HG02759 (cell line): ENCODE measurements around the gene NACC2.

Experiments used
- ATAC-seq: cut with Tn5 transposase; IDR thresholded peaks from one replicate; pipeline ENCODE4 v1.9.1; 2021; ENCODE audit warnings: mild to moderate bottlenecking, moderate library complexity; ENCODE audit not compliant: unreplicated experiment

NACC2 gene

GRCh38 chr9:136058084-136058483 is 37.0 kb downstream of the NACC2 start:
- no peak for ATAC-seq

DNA sequence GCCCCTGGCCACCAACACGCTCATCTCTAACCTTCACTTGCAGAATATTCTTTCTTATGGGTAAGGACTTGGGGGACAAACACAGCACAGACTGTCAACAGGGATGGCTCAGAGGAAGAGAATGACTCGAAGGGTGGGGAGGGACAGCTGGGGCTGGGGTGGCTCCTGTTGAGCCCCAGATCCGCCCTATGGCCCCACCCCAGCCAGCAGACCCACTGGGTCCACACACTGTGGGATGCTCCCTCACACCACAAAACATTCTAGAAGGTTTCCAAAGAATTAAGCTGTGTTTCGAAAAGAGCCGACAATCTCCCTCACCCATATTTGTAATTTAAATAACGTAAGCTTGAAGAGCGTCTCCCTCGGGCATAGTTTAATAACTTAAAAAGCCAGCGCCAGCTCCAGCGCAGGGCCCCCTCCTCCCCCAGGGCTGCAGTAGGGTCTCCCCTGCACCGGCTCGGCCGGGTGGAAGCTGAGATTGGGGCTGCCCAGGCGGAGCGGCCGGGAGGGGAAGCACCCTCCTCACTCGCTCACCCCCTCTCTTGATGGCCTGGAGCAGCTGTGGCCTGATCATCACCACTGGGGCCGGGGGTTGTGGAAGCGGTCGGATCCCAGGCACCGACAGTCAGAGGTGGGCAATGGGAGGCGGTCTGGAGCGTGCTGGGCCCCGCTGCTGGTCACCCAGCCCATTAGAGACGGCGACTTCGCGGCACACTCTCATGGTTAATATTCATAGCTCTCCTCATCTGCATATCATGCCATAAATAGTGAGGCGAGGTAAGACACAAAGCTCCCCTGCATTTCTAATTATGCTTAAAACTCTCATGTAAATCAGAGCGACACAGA is 37.6 kb downstream of the NACC2 start:
- no peak for ATAC-seq

- no peak for ATAC-seq
These were observed 38.4 kb downstream of the NACC2 start for GRCh38 chr9:136056546-136057235.

GRCh38 chr9:136055715-136056545 is 39.2 kb downstream of the NACC2 start:
- no peak for ATAC-seq

GRCh38 chr9:136054798-136055714 is 40.0 kb downstream of the NACC2 start:
- ATAC-seq = no peak

- ATAC-seq = no peak
These were observed 40.9 kb downstream of the NACC2 start for GRCh38 chr9:136054146-136054545.

GRCh38 chr9:136053757-136054142 is 41.3 kb downstream of the NACC2 start:
- no peak for ATAC-seq

DNA sequence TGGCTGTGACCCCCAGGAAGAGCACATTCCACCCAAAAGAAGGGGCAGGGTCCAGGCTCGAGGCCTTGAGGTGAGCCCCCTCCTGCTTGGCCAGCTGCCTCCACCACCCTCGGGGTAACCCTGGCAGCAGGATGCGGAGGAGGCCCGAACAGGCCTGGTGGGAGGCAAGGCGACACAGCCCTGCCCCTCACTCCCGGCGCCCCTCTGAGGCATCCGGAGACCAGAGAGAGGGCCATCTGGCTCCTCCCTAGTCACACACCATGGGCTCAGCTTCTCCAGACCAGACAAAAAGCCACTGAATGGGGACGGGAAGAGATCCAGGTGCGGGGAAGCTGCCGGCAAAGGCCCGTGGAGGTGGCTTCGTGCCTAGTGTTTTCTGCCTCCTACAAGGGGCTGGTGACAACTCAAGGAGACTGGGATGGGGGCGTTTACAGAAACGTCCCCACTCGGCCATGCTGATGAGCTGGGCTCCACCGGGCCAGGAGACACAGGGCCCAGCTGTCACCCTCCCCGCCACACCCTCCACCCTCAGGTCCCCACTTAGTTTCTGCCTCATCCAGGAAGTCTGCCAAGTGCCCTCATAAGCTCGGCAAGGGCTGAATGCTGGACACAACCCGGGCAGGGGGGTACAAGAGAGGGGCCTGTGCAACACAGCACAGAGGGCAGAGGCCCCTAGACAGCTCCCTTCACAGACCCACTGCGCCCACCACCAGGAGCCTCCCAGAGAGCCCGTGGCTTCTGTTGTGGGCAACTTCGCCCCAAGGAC is 41.9 kb downstream of the NACC2 start:
- ATAC-seq = no peak

DNA sequence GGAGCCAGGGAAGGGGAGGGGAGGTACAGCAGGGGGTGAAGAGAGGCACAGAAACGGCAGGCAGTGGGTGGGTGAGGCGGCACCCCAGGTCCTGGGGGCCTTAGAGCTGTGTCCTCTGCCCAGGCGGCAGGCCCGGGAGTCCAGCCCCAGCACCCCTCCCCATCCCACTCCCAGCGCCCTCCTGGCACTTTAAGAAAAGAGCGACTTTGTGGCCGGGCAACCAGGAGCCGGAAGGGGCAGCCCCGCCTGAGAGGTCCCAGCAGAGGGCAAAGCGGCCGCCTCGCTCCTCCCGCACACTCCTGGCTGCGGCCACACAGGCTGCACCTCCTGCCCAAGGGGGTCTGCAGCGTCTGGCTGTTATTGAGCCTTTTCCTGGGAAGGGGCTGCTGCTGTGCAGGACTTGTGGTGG is 42.6 kb downstream of the NACC2 start:
- ATAC-seq = no peak

GRCh38 chr9:136051837-136052471 is 43.1 kb downstream of the NACC2 start:
- no peak for ATAC-seq

- ATAC-seq = no peak
These were observed 43.6 kb downstream of the NACC2 start for GRCh38 chr9:136051453-136051836.

GRCh38 chr9:136050701-136051452 is 44.2 kb downstream of the NACC2 start:
- no peak for ATAC-seq

- no peak for ATAC-seq
These were observed 44.8 kb downstream of the NACC2 start for GRCh38 chr9:136050266-136050700.

DNA sequence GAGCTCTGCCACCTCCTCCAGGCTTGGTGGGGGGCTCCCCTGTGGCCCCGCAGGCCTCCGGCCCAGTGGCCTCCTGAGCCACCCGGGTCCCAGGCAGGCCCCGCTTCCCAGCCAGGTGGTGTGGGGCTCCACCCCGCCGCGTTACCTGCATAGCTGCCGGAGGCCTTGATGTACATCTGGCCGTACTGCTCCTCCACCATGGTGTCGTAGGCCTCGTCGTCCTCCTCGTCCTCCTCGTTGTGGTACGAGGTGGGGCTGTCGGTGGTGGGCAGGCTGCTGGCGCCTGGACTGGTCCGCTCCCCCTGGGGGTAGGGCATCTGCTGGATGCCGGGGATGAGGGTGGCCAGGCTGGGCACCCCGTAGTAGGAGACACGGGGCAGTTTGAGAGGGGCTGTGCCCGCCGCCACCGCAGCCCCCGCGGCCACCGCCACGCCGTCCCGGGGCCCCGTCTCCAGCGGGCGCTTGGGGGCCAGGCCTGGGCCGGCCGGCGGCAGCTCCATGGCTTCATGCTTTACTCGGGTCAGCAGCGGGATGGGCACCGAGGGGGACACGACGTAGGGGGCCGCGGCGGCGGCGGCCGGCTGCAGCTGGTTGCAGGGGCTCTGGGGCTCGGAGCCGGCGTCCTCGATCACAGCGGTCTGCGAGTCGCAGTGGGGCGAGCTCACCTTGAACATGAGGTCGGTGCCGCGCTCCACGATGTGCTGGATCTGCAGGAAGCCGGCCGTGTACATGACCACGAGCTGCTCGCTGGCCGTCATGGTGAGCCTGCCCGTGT is 45.4 kb downstream of the NACC2 start:
- ATAC-seq = no peak

DNA sequence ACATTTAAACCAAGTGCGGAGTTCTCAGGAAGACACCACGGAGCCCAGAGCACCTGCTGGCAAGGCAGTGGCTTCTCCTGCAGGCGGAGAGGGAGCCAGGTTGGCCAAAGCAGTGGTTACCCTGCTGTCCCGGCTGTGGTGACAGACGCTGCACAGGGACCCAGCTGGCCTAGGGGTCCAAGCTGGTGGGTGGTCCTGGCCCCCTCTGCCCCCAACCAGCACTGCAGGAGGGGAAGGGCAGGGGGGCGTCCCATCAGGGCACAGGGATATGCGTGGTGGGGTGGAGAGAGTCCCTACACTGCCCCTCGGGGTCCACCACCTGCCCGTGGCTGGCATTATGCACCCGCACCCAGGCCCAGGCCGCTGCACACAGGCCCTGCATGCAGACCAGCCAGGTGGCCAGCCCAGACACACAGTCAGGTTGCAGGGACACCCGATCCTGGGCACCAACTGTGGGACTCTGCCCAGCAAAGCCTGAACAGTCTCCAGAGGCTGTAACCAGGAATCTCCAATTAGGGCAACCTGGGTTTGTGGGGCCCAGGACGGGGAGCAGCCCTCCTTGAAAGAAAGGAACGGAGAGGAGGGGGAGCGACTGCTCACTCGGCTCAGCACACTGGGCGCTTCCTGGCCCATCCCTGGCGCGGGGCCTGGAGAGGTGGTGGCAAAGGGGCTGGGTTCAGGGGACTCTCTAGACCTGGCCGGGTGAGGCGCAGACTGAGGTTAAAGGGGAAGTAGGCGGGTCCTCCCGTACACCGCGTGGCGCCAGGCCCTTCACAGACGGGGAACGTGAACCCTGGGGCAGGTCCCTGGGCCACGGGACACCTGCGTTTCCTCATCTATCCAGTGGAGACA is 46.3 kb downstream of the NACC2 start:
- ATAC-seq = no peak

GRCh38 chr9:136047775-136048559 is 47.1 kb downstream of the NACC2 start:
- ATAC-seq = no peak
